SK-N-SH (cell line): Measurements from ENCODE around the gene MAG. TPM values are rescaled to one million over a fixed set of nuclear protein-coding genes. Genes with fewer than 3 reads are reported as not detected.

ENCODE experiments used
- CTCF ChIA-PET: fragments of 300-600, 350-600 bp; formaldehyde crosslinking; extraction: SDS; loops from one replicate; lab custom pipeline; 2021; lab: Yijun Ruan, JAX
- POLR2A ChIA-PET: fragments of 350-600 bp; sonication (Branson Sonifier 250); formaldehyde crosslinking; extraction: SDS; loops from one replicate; lab custom pipeline; 2020; ENCODE audit warnings: antibody characterized with exemption, inconsistent platforms; lab: Yijun Ruan, JAX
- DNase-seq: peaks from one replicate; pipeline ENCODE4 v3.0.0; 2012
- H2AFZ ChIP-seq: fragments of 200-600 bp; sonication (generic); 2 replicates; pipeline ENCODE4 v1.8.1; 2016; ENCODE audit warnings: antibody characterized with exemption, mild to moderate bottlenecking, low read depth
- H3F3A ChIP-seq: fragments of 200-600 bp; sonication (generic); replicated peaks from 2 replicates; pipeline ENCODE3; 2016; ENCODE audit warnings: antibody characterized with exemption, mild to moderate bottlenecking; ENCODE audit not compliant: insufficient read depth
- H3K27ac ChIP-seq, 2 experiments: fragments of 200-500 bp in 1 of 2; fragments of 200-600 bp in 1 of 2; sonication (Bioruptor generic) in 1 of 2; sonication (generic), shearing (Covaris generic) in 1 of 2; 2 replicates each; pipeline versions ENCODE4 v1.5.1 to v1.6.1; 2014 to 2016; ENCODE audit warnings: low read depth in 2 of 2, inconsistent platforms in 1 of 2, low read length in 1 of 2, mild to moderate bottlenecking in 1 of 2, mixed read lengths in 1 of 2
- H3K27me3 ChIP-seq: fragments of 200-600 bp; sonication (generic), shearing (Covaris generic); 2 replicates; pipeline ENCODE4 v1.6.1; 2016; ENCODE audit warnings: mixed run types; ENCODE audit not compliant: insufficient read depth
- H3K36me3 ChIP-seq, 2 experiments: fragments of 200-500 bp in 1 of 2; fragments of 200-600 bp in 1 of 2; sonication (Bioruptor generic) in 1 of 2; sonication (generic) in 1 of 2; replicated peaks in 1 of 2; 2 replicates each; pipeline versions ENCODE3 to v1.5.1; 2014 to 2016; ENCODE audit warnings: low read length in 1 of 2, mild to moderate bottlenecking in 1 of 2; ENCODE audit not compliant: insufficient read depth in 2 of 2, control insufficient read depth in 1 of 2
- H3K4me1 ChIP-seq, 2 experiments: fragments of 200-500 bp in 1 of 2; fragments of 200-600 bp in 1 of 2; sonication (Bioruptor generic) in 1 of 2; sonication (generic), shearing (Covaris generic) in 1 of 2; 2 replicates each; pipeline versions ENCODE4 v1.5.1 to v1.6.1; 2014 to 2016; ENCODE audit warnings: low read depth in 1 of 2, low read length in 1 of 2, mixed run types in 1 of 2; ENCODE audit not compliant: insufficient read depth in 2 of 2, control insufficient read depth in 1 of 2
- H3K4me2 ChIP-seq: fragments of 200-600 bp; sonication (generic), shearing (Covaris generic); 2 replicates; pipeline ENCODE4 v1.6.1; 2017; ENCODE audit warnings: mixed run types
- H3K4me3 ChIP-seq, 2 experiments: fragments of 200-500 bp in 1 of 2; fragments of 200-600 bp in 1 of 2; sonication (Bioruptor generic) in 1 of 2; sonication (generic), shearing (Covaris generic) in 1 of 2; 2 replicates each; pipeline versions ENCODE4 v1.5.1 to v1.8.1; 2014 to 2016; ENCODE audit warnings: low read depth in 2 of 2, inconsistent platforms in 1 of 2, low read length in 1 of 2, mild to moderate bottlenecking in 1 of 2, mixed read lengths in 1 of 2, moderate library complexity in 1 of 2
- H3K79me2 ChIP-seq: fragments of 200-600 bp; sonication (generic); 2 replicates; pipeline ENCODE4 v1.8.1; 2017; ENCODE audit warnings: mild to moderate bottlenecking; ENCODE audit not compliant: insufficient read depth
- H3K9ac ChIP-seq: fragments of 200-600 bp; sonication (generic); 2 replicates; pipeline ENCODE4 v1.6.1; 2017; ENCODE audit warnings: mixed run types
- H3K9me2 ChIP-seq: fragments of 200-600 bp; sonication (generic); 2 replicates; pipeline ENCODE4 v1.6.1; 2017; ENCODE audit warnings: mixed run types
- H3K9me3 ChIP-seq: fragments of 200-600 bp; sonication (generic); 2 replicates; pipeline ENCODE4 v1.6.1; 2017; ENCODE audit warnings: mixed run types, mild to moderate bottlenecking, moderate library complexity
- H4K20me1 ChIP-seq: fragments of 200-600 bp; sonication (generic); 2 replicates; pipeline ENCODE4 v1.6.1; 2017; ENCODE audit warnings: mild to moderate bottlenecking, mixed run types; ENCODE audit not compliant: insufficient read depth
- CTCF ChIP-seq: fragments of 200-600 bp; sonication (generic); IDR thresholded peaks from 2 replicates; pipeline ENCODE4 v1.6.1; 2017; ENCODE audit warnings: antibody characterized with exemption, mild to moderate bottlenecking, moderate library complexity
- EZH2phosphoT487 ChIP-seq: fragments of 200-600 bp; sonication (generic); IDR thresholded peaks from 2 replicates; pipeline ENCODE4 v1.6.1; 2017; ENCODE audit warnings: low read depth, mixed run types, mild to moderate bottlenecking, antibody characterized with exemption, moderate library complexity, borderline replicate concordance
- GABPA ChIP-seq: IDR thresholded peaks from 2 replicates; pipeline ENCODE4 v1.4.0; 2012; ENCODE audit warnings: low read depth, mild to moderate bottlenecking
- MEF2A ChIP-seq: IDR thresholded peaks from 2 replicates; pipeline ENCODE4 v1.4.0; 2012; ENCODE audit warnings: low read depth, borderline replicate concordance
- MXI1 ChIP-seq: IDR thresholded peaks from 2 replicates; pipeline ENCODE4 v1.6.1; 2012; ENCODE audit warnings: mild to moderate bottlenecking, low read depth, low read length, improper control_type of control experiment
- NFIC ChIP-seq: IDR thresholded peaks from 2 replicates; pipeline ENCODE4 v1.4.0; 2012; ENCODE audit warnings: borderline replicate concordance
- RAD21 ChIP-seq: IDR thresholded peaks from 2 replicates; pipeline ENCODE4 v1.6.1; 2012; ENCODE audit warnings: mild to moderate bottlenecking, low read length
- RFX5 ChIP-seq: IDR thresholded peaks from 2 replicates; pipeline ENCODE4 v1.6.1; 2012; ENCODE audit warnings: mild to moderate bottlenecking, improper control_type of control experiment, low read length
- RXRA ChIP-seq: IDR thresholded peaks from 2 replicates; pipeline ENCODE4 v1.4.0; 2012; ENCODE audit warnings: low read depth, mild to moderate bottlenecking, borderline replicate concordance
- SIN3A ChIP-seq: IDR thresholded peaks from 2 replicates; pipeline ENCODE4 v1.6.1; 2012; ENCODE audit warnings: low read depth, mild to moderate bottlenecking, low read length, moderate library complexity, borderline replicate concordance
- TAF1 ChIP-seq: IDR thresholded peaks from 2 replicates; pipeline ENCODE4 v1.6.1; 2012; ENCODE audit warnings: low read depth, mild to moderate bottlenecking, low read length, moderate library complexity, borderline replicate concordance
- TCF12 ChIP-seq: IDR thresholded peaks from 2 replicates; pipeline ENCODE4 v1.4.0; 2012
- USF1 ChIP-seq: IDR thresholded peaks from 2 replicates; pipeline ENCODE4 v1.4.0; 2012; ENCODE audit warnings: low read depth, borderline replicate concordance
- YY1 ChIP-seq: IDR thresholded peaks from 2 replicates; pipeline ENCODE4 v1.4.0; 2012; ENCODE audit warnings: low read depth, mild to moderate bottlenecking
- ZBTB33 ChIP-seq: IDR thresholded peaks from 2 replicates; pipeline ENCODE4 v1.4.0; 2012; ENCODE audit warnings: low read depth, borderline replicate concordance
- whole genome bisulfite sequencing: methylation state at CpG from one replicate; pipeline ENCODE4 v1.1.6; 2017; ENCODE audit warnings: low lambda C conversion rate; 5-methylcytosine and 5-hydroxymethylcytosine counted together
- polyA plus RNA-seq, 3 experiments: library from polyadenylated mRNA; depleted of rRNA; stranded (reverse); fragments of >200 nt; gene quantifications; 2 replicates each; pipeline ENCODE4 v1.2.3, GENCODE V29; 2012

MAG gene
- polyA plus RNA-seq, 1 of the 3 experiments (the other 2 are of a cell fraction), result not detected

GRCh38 chr19:35299523-35300338, 7.8 kb downstream of the MAG start:
- Histone ChIP-seq H2AFZ (no peak overlapping the region), H3K9me2 (no peaks in the 10 kb centered on the region), H3K4me1 (no peaks in the 10 kb centered on the region), H4K20me1 (no peaks in the 10 kb centered on the region), H3K36me3 (no peaks in the 10 kb centered on the region), H3K4me2 (no peak overlapping the region), H3K9ac (no peak overlapping the region), H3K27ac (no peak overlapping the region), H3F3A (no peaks in the 10 kb centered on the region), H3K27me3 (peaks cover 56% of the 10 kb centered on the region), H3K79me2 (no peaks in the 10 kb centered on the region), H3K4me3 (no peak overlapping the region), H3K9me3 (no peaks in the 10 kb centered on the region)
- TF ChIP-seq MEF2A (no peak), TAF1 (no peak), ZBTB33 (no peak), USF1 (no peak), RAD21 (no peak), TCF12 (no peak), SIN3A (no peak), MXI1 (no peak), GABPA (no peak), RFX5 (no peak), RXRA (no peak), NFIC (no peak), EZH2phosphoT487 (no peak), CTCF (no peak), YY1 (no peak)
- CTCF ChIA-PET, result no interaction called here
- 21% methylated on average over 32 of the region's 55 CpGs for WGBS
- POLR2A ChIA-PET, result no interaction called here
- peak; percentile 83 for DNase-seq
